GM19324 (cell line): ENCODE measurements around the gene CXCL17.
"Not testable (repeated sequence)": the region's sequence is repeated elsewhere in the genome, so short reads cannot be mapped to it uniquely, and the experiment has no call there.

Experiments
- ATAC-seq: cut with Tn5 transposase; IDR thresholded peaks from one replicate; pipeline ENCODE4 v1.9.1; 2021; ENCODE audit warnings: mild to moderate bottlenecking, moderate library complexity; ENCODE audit not compliant: unreplicated experiment, low FRiP score

The CXCL17 gene

DNA sequence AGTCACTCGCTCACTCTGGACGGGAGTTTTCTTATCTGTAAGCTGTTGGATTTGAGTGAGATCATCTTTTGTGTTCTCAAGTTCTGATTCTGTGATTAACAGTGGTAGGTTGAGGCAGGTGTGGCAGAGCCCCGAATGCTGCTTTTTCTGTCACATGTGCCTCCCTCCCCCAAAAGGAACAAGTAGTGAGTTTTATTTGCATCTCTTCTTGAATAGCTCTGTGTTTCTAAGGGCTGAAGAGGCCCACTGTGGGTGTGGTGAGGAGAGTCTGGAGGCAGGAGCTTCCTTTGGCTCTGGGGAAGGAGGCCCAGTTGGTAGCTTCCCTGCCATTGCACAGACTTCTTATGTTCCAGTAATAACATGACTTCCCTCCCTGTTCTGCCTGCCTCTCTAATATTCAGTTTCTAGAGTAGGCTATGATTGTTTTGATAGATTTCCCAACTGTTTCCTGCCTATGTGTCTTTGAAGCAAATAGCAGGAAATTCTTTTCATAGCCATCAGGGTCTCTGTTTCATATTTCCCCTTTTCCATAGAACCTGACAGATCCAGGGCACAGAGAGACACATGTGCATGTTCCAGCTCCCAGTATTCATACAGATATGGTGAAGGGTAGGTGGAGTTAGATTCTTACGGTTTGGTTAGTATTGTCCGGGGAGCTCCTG lies 23.9 kb upstream of the CXCL17 start:
- ATAC-seq, result no peak

- peak; percentile 51 for ATAC-seq
These were observed 23.1 kb upstream of the CXCL17 start for GRCh38 chr19:42465827-42466280.

DNA sequence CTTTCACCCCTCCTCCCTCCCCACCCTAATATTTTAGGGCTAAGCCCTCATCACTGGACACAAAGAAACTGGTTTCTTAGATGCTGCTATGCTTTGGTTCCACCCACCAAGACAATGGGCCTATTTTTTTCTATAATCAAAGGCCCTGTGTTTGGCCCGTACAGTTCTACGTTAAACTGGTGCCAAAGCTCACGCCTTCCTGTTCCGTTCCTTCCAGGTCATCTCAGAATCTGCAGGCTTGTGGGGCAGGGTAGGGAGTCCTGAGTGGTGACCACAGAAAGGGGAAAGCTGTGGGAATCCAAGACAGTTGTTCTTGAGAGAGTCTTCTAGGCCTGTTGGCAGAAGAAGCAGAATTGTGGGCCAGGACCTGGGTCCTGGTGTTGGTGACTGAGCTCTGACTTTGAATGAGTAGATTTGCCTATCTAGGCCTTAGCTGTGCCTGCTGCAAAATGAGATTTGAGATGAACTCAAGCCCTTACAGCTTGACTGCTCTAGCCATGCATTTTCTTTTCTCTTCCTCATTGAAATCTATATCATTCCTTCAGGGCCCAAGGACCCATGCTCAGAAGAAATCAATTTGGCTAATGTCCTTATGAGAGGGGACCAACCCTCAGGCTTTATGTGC lies 19.1 kb upstream of the CXCL17 start:
- ATAC-seq, result no peak

DNA sequence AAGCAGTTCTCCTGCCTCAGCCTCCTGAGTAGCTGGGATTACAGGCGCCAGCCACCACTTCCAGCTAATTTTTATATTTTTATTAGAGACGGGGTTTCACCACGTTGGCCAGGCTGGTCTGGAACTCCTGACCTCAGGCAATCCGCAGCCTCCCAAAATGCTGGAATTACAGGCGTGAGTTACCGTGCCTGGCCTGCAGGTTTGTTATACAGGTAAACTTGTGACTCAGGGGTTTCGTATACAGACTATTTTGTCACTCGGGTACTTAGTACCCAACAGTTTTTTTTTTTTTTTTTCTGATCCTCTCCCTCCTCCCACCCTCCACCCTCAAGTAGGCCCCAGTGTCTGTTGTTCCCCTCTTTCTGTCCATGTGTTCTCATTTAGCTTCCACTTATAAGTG lies 18.5 kb upstream of the CXCL17 start:
- not testable (repeated sequence) for ATAC-seq

DNA sequence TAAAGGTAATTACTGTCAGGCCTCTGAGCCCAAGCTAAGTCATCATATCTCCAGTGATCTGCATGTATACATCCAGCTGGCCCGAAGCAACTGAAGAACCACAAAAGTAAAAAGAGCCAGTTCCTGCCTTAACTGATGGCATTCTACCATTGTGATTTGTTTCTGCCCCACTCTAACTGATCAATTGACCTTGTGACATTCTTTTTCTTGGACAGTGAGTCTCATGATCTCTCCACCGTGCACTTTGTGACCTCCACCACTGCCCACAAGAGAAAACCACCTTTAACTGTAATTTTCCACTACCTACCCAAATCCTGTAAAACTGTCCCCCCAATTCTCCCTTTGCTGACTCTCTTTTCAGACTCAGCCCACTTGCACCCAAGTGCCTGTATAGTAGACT lies 17.2 kb upstream of the CXCL17 start:
- no peak for ATAC-seq

DNA sequence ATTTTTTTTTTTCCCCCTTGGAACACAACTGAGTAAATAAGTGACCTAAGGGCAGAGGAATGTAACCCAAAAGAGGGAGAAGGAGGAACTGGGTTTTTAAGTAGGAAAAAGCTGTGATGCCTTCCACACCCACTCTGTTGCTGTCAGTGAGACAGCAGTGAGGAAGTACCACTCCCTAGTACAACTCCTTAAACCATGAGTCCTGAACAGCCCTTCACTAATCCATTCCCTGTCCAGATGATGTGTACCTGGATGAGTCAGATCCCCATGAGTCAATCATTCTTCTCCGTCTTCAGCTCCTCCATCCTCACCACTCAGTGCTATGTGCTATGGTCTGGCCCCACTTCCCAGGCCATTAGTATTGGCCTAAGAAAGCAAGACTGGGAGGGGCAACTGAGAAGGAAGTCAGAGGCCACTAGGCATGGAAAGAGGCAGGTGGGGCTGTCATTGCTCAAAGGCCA lies 12.9 kb upstream of the CXCL17 start:
- ATAC-seq, result no peak

- no peak for ATAC-seq
These were observed 12.3 kb upstream of the CXCL17 start for GRCh38 chr19:42455086-42455485.

- no peak for ATAC-seq
These were observed 9.8 kb upstream of the CXCL17 start for GRCh38 chr19:42452590-42452989.

GRCh38 chr19:42450314-42450934 lies 7.7 kb upstream of the CXCL17 start:
- peak; percentile 80 for ATAC-seq

- not testable (repeated sequence) for ATAC-seq
These were observed 5.6 kb upstream of the CXCL17 start for GRCh38 chr19:42448306-42448705.

DNA sequence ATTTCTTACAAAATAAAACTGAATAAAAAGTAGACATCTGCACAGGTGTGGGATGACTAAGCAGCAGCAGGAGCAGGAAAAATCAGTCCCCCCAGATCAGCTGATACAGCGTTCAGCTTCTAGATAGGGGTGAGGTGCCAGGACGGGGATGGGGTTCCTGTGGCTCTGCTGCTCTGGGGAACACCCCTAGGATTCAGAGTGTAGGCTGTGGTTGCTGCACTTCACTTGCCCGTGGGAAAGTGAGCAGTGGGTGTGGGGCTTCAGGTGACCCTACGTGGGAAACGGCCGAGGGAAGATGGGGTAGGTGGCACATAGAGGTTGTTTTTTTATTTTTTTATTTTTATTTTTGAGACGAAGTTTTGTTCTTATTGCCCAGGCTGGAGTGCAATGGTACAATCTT lies 3.2 kb upstream of the CXCL17 start:
- ATAC-seq, result no peak

GRCh38 chr19:42443944-42444398 lies 1.2 kb upstream of the CXCL17 start:
- ATAC-seq, result no peak

DNA sequence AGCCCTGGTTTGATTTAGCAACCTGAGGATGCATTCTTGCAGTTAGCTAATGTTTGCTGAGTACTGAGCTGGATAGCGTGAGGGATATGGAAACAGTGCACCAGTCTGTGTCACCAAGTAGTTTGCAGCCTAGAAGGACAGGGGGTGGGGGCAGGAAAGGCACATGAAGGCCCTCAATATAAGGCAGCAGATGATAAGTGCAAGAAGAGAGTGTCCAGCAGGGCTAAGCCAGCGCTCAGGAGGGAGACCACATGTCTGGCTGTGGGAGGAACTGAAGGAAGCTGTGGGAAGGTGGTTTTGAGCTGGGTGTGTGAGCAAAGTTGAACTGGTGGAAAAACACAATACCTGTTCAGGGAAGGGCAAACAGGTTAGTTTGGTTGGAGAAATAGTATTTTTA lies 1.7 kb downstream of the CXCL17 start:
- no peak for ATAC-seq

GRCh38 chr19:42440357-42441048 lies 2.2 kb downstream of the CXCL17 start:
- no peak for ATAC-seq

DNA sequence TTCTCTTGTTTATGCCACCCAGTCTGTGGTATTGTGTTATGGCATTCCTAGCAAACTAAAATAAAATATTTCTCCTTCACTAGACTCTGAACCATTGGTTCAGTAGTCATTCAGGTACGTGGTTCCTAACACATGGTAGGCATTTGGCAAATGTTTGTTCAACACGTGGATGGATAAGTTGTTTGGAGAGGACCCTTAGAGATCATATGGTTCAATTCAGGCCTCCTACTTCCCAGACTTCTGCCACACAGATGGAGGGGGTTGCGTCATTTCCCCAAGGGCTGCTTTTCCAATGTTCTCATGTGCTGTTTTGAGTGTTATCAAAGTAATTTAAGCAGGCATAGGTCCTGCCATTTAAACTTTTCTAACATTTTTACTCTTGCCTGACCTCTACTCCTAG lies 6.7 kb downstream of the CXCL17 start:
- no peak for ATAC-seq

DNA sequence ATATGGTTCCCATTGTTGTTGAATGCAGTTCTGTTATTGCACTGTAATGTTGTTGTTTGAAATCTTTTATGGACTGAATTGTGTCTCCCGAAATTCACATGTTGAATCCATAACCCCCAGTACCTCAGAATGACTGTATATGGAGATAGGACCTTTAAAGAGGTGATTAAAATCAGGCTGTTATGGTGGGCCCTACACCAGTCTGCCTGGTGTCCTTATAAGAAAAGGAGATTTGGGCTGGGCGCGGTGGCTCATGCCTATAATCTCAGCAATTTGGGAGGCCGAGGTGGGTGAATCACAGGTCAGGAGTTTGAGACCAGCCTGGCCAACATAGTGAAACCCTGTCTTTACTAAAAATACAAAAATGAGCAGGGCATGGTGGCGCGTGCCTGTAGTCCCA lies 7.4 kb downstream of the CXCL17 start:
- ATAC-seq, result no peak

DNA sequence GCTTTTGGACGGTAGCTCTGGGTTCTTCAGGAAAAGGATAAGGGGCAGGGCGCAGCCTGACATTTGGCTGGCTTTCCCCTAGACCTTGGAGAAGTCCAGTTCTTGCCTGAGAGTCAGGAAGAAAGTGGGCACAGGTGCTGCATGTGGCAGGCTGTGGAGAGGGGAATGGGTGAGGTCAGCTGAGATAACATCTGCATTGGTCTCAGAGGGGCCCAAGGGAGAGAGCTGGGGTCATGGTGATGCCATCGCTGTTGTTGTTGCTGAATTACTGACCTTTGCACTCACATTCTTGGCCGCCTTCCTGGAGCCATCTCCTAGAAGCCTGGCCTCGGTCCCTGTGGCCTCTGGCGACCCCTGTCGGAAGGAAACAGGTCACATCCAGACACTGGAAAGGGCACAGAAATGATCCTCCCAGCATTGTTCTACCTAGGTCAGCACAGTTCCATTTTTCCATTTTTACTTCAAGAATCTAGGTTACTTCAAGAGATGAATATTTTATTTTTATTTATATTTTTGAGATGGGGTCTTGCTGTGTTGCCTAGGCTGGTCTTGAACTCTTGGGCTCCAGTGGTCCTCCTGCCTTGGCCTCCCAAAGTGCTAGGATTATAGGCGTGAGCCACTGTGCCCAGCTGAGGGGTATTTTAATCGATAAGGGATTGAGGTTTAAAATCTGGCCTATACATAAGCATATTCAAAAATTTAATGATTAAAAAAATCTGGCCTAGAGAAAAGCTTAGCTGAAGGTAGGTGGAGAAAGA lies 9.1 kb downstream of the CXCL17 start:
- ATAC-seq, result no peak

DNA sequence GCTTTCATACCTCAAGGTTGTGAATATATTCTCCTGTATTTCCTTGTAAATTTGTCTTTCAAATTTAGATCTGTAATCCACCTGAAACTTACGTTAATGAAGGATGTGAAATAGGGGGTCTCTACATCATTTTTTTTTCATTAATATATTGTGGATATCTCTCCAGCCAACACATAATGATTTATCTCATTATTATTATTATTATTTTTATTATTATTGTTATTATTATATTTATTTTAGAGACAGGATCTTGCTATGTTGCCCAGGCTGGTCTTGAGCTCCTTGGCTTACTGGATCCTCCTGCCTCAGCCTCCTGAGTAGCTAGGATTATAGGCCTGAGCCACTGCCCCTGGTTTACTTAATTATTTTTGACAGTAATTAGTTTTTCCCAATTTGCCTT lies 11.3 kb downstream of the CXCL17 start:
- ATAC-seq, result no peak

DNA sequence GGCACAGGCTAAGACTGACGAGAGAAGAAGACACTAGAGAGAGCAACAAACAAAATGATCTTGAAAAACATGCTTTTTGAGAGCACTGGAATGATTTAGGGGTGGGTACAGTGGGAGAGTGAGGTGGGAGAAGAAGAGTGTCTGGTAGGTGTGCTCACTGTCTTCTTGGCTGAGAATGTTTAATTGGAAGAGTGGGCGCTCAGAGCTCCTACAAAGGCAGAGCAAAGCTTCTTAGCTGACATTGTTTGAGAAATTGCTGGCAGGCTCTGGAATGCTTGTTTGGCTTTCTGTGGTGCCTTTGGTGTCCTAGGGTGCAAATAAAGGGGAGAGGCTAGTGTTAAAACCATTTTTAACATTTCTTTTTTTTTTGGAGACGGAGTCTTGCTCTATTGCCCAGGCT lies 14.1 kb downstream of the CXCL17 start:
- ATAC-seq, result no peak

GRCh38 chr19:42427313-42427712 lies 15.4 kb downstream of the CXCL17 start, which contains the start of gene LIPE:
Gene LIPE (minus strand): TSS chr19:42427388. CDS start chr19:42427149, 239 bp downstream.
- no peak for ATAC-seq
